Astrocyte (in vitro differentiated cells and primary cell): ENCODE data around the gene ZGRF1.

Source experiments
- EZH2 ChIP-seq: IDR thresholded peaks from 2 replicates; pipeline ENCODE4 v1.6.1; 2012; ENCODE audit warnings: mild to moderate bottlenecking, low read length, inconsistent platforms; ENCODE audit not compliant: insufficient read depth
- TF ChIP-seq, protein P1 (sequence below): IDR thresholded peaks from 2 replicates; pipeline ENCODE4 v1.5.1; 2011; ENCODE audit warnings: low read depth, mild to moderate bottlenecking, inconsistent platforms, low read length, moderate library complexity; ENCODE audit not compliant: insufficient read depth

DNA sequence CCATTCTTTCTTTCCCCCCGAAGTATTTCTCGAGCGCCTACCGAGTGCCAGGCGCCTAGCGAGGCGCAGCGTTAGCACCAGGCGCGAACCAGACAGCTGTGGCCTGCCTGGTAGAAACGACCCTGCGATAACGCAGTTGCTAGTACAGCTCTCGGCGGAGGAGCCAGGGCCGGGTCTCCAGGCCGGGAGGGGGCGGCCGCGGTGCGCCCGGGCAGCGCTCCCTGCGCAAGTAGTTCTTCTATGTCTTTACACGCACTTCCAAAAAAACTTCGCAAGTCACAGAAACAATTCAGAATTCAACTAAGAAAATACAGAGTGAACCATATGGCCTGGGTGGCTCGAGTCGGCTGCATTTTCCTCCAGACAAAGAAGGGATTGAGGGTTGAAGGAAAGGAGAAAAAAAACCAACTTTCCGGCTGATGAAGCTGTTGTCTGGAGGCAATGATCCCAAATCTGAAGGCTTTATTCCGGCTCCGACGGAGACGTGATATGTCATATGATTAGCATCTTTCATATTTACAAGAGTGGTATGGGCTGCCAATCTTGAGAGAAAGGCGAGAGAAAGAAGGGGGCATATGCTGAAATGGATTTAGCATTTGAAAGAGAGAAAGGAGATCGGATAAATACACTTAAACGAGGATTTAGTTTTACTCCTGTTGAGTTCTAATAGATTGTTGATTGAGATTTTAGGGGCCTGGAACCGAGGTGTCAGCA lies 113.5 kb downstream of the ZGRF1 start:
- TF ChIP-seq, protein P1, sequence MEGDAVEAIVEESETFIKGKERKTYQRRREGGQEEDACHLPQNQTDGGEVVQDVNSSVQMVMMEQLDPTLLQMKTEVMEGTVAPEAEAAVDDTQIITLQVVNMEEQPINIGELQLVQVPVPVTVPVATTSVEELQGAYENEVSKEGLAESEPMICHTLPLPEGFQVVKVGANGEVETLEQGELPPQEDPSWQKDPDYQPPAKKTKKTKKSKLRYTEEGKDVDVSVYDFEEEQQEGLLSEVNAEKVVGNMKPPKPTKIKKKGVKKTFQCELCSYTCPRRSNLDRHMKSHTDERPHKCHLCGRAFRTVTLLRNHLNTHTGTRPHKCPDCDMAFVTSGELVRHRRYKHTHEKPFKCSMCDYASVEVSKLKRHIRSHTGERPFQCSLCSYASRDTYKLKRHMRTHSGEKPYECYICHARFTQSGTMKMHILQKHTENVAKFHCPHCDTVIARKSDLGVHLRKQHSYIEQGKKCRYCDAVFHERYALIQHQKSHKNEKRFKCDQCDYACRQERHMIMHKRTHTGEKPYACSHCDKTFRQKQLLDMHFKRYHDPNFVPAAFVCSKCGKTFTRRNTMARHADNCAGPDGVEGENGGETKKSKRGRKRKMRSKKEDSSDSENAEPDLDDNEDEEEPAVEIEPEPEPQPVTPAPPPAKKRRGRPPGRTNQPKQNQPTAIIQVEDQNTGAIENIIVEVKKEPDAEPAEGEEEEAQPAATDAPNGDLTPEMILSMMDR: peak; percentile 7
- peak; percentile 60 for TF ChIP-seq EZH2
